GM10248 (cell line): Measurements from ENCODE around the gene FAM114A1.

Experiments used
- CTCF ChIA-PET: fragments of 300-600 bp; sonication (Branson Sonifier 250); formaldehyde crosslinking; extraction: SDS; loops from one replicate; lab custom pipeline; 2021; ENCODE audit warnings: antibody characterized with exemption; lab: Yijun Ruan, JAX
- POLR2A ChIA-PET: fragments of 350-650 bp; sonication (Branson Sonifier 250); formaldehyde crosslinking; extraction: SDS; loops from one replicate; lab custom pipeline; 2020; ENCODE audit warnings: antibody characterized with exemption; lab: Yijun Ruan, JAX
- DNase-seq: peaks from one replicate; pipeline ENCODE4 v3.0.0; 2012; ENCODE audit errors: extremely low spot score
- CTCF ChIP-seq: IDR thresholded peaks from 2 replicates; pipeline ENCODE4 v1.5.1; 2012; ENCODE audit warnings: mild to moderate bottlenecking, low read depth; ENCODE audit errors: extremely low read depth, missing control alignments, control extremely low read depth

Gene FAM114A1

GRCh38 chr4:38928974-38929373 lies 61.4 kb downstream of the FAM114A1 start:
- DNase-seq = no peak
- TF ChIP-seq CTCF = no peak
- ChIA-PET CTCF (interaction anchor here (0.9 to 1.0 kb wide), 2 partner anchors 9 to 14 kb away, joined by 3 to 4 read pairs; no protein-coding TSS in a partner anchor), POLR2A (no interaction called here)

- TF ChIP-seq CTCF = no peak
- ChIA-PET CTCF (interaction anchor here (1.2 kb wide), 1 partner anchor 12 kb away, joined by 3 read pairs; no protein-coding TSS in a partner anchor), POLR2A (no interaction called here)
- DNase-seq = peak; percentile 38
Observed at GRCh38 chr4:38930204-38930603, 62.6 kb downstream of the FAM114A1 start.

- POLR2A ChIA-PET = no interaction called here
- CTCF ChIA-PET = interaction anchor here (1.2 kb wide), 1 partner anchor 12 kb away, joined by 3 read pairs; no protein-coding TSS in a partner anchor
- no peak for TF ChIP-seq CTCF
- DNase-seq = no peak
Observed at GRCh38 chr4:38930707-38931106, 63.1 kb downstream of the FAM114A1 start.

GRCh38 chr4:38931125-38931524 lies 63.5 kb downstream of the FAM114A1 start:
- no peak for DNase-seq
- ChIA-PET POLR2A (no interaction called here), CTCF (interaction anchor here (1.3 kb wide), 1 partner anchor 55 kb away, joined by 3 read pairs; no protein-coding TSS in a partner anchor)

GRCh38 chr4:38935391-38936073 lies 67.9 kb downstream of the FAM114A1 start:
- CTCF ChIA-PET = interaction anchor here (1.2 to 1.6 kb wide), 3 partner anchors 14 to 33 kb away, joined by 3 to 4 read pairs (median 4); no protein-coding TSS in a partner anchor
- DNase-seq = no peak
- POLR2A ChIA-PET = interaction anchor here (0.7 kb wide), 2 partner anchors 9 to 10 kb away, joined by 3 to 5 read pairs; no protein-coding TSS in a partner anchor
- TF ChIP-seq CTCF = no peak

More at GRCh38 chr4:38931125-38931524, 63.5 kb downstream of the FAM114A1 start:
- no peak for TF ChIP-seq CTCF

GRCh38 chr4:38939165-38939564 lies 71.6 kb downstream of the FAM114A1 start:
- CTCF ChIA-PET = interaction anchor here (1.3 kb wide), 1 partner anchor 15 kb away, joined by 3 read pairs; no protein-coding TSS in a partner anchor
- DNase-seq = peak; percentile 73
- POLR2A ChIA-PET = no interaction called here
- TF ChIP-seq CTCF = no peak
